ENCODE data around the gene MED13L. TPM values are rescaled to one million over a fixed set of nuclear protein-coding genes. Genes with fewer than 3 reads are reported as not detected.
A peak's percentile ranks its signal among the peaks of the same experiment; 100 is the strongest.

Gene MED13L
- total RNA-seq, 1 donor from 2014 or later = 39.8 TPM

- Histone ChIP-seq H3K36me3 (ENCODE audit: control insufficient read depth, insufficient read depth, low read length) (no peaks in the 10 kb centered on the region), H3K27me3 (ENCODE audit: control insufficient read depth, insufficient read depth, low read length) (no peaks in the 10 kb centered on the region), H3K4me3 (ENCODE audit: low read depth, low read length) (no peak overlapping the region)
- DNase-seq (ENCODE audit: low read depth) (no peak), FAIRE-seq (no peak)
- TF ChIP-seq CTCF (IDR thresholded peaks at IDR 0.05; ENCODE audit: insufficient read depth, low read length, severe bottlenecking) = no peak
Observed at GRCh38 chr12:115938794-115939377, 338.6 kb downstream of the MED13L start.

- Histone ChIP-seq H3K27me3 (ENCODE audit: control insufficient read depth, insufficient read depth, low read length) (no peaks in the 10 kb centered on the region), H3K36me3 (ENCODE audit: control insufficient read depth, insufficient read depth, low read length) (no peaks in the 10 kb centered on the region), H3K4me3 (ENCODE audit: low read depth, low read length) (no peak overlapping the region)
- no peak for DNase-seq (ENCODE audit: low read depth)
- TF ChIP-seq CTCF (IDR thresholded peaks at IDR 0.05; ENCODE audit: insufficient read depth, low read length, severe bottlenecking) = no peak
- peak; percentile 47 for FAIRE-seq
Observed at GRCh38 chr12:115936997-115937916, 340.2 kb downstream of the MED13L start.

GRCh38 chr12:115934877-115935276 lies 342.6 kb downstream of the MED13L start:
- Histone ChIP-seq H3K27me3 (ENCODE audit: control insufficient read depth, insufficient read depth, low read length) (no peaks in the 10 kb centered on the region), H3K4me3 (ENCODE audit: low read depth, low read length) (no peak overlapping the region), H3K36me3 (ENCODE audit: control insufficient read depth, insufficient read depth, low read length) (no peaks in the 10 kb centered on the region)
- DNase-seq (ENCODE audit: low read depth) (no peak), FAIRE-seq (no peak)
- no peak for TF ChIP-seq CTCF (IDR thresholded peaks at IDR 0.05; ENCODE audit: insufficient read depth, low read length, severe bottlenecking)

- Histone ChIP-seq H3K27me3 (ENCODE audit: control insufficient read depth, insufficient read depth, low read length) (no peaks in the 10 kb centered on the region), H3K4me3 (ENCODE audit: low read depth, low read length) (no peak overlapping the region), H3K36me3 (ENCODE audit: control insufficient read depth, insufficient read depth, low read length) (no peaks in the 10 kb centered on the region)
- TF ChIP-seq CTCF (IDR thresholded peaks at IDR 0.05; ENCODE audit: insufficient read depth, low read length, severe bottlenecking) = no peak
- FAIRE-seq (no peak), DNase-seq (ENCODE audit: low read depth) (no peak)
Observed at GRCh38 chr12:115934046-115934445, 343.4 kb downstream of the MED13L start.

- no peak overlapping the region for H3K4me3 ChIP-seq (ENCODE audit: low read depth, low read length)
- FAIRE-seq (no peak), DNase-seq (ENCODE audit: low read depth) (no peak)
- no peaks in the 10 kb centered on the region for H3K36me3 ChIP-seq (ENCODE audit: control insufficient read depth, insufficient read depth, low read length)
- TF ChIP-seq CTCF (IDR thresholded peaks at IDR 0.05; ENCODE audit: insufficient read depth, low read length, severe bottlenecking) = no peak
- H3K27me3 ChIP-seq (ENCODE audit: control insufficient read depth, insufficient read depth, low read length) = no peaks in the 10 kb centered on the region
Observed at GRCh38 chr12:115932066-115932465, 345.4 kb downstream of the MED13L start.

All from bronchial epithelial cell (primary cell).